GM23338 (cell line): Measurements from ENCODE around the gene SBNO1. TPM values are rescaled to one million over a fixed set of nuclear protein-coding genes. Genes with fewer than 3 reads are reported as not detected.

Experiments used
- ATAC-seq: fragments of 200-7000 bp; cut with Tn5 transposase; 3 replicates; pipeline ENCODE4 v1.9.1; 2020
- DNase-seq: peaks from one replicate; pipeline ENCODE4 v3.0.0-alpha.2; 2015; ENCODE audit warnings: low spot score
- H2AFZ ChIP-seq: fragments of 200-600 bp; sonication (generic); 2 replicates; pipeline ENCODE4 v1.8.0; 2016; ENCODE audit warnings: antibody characterized with exemption, mild to moderate bottlenecking, moderate library complexity
- H3F3A ChIP-seq: fragments of 200-600 bp; sonication (generic); replicated peaks from 2 replicates; pipeline ENCODE4 v1.8.0; 2017; ENCODE audit warnings: antibody characterized with exemption, mixed run types, low read depth
- H3K27ac ChIP-seq: fragments of 200-600 bp; sonication (generic); 2 replicates; pipeline ENCODE4 v1.6.1; 2016; ENCODE audit warnings: low read depth
- H3K27me3 ChIP-seq: fragments of 200-600 bp; sonication (generic); 2 replicates; pipeline ENCODE4 v1.8.0; 2016; ENCODE audit warnings: mild to moderate bottlenecking, mixed run types, moderate library complexity; ENCODE audit not compliant: insufficient read depth
- H3K36me3 ChIP-seq: fragments of 200-600 bp; sonication (generic); 2 replicates; pipeline ENCODE4 v1.8.0; 2016; ENCODE audit warnings: mild to moderate bottlenecking; ENCODE audit not compliant: insufficient read depth
- H3K4me1 ChIP-seq: fragments of 200-600 bp; sonication (generic); 2 replicates; pipeline ENCODE4 v1.8.0; 2016; ENCODE audit warnings: mild to moderate bottlenecking, moderate library complexity; ENCODE audit not compliant: insufficient read depth
- H3K4me2 ChIP-seq: fragments of 200-600 bp; sonication (generic); 2 replicates; pipeline ENCODE4 v1.7.1; 2017; ENCODE audit warnings: mixed run types
- H3K4me3 ChIP-seq: fragments of 200-600 bp; sonication (generic); 2 replicates; pipeline ENCODE4 v1.6.1; 2016; ENCODE audit warnings: mixed run types
- H3K79me2 ChIP-seq: fragments of 200-600 bp; sonication (generic); replicated peaks from 2 replicates; pipeline ENCODE4 v1.8.0; 2017; ENCODE audit warnings: mild to moderate bottlenecking; ENCODE audit not compliant: insufficient read depth
- H3K9me2 ChIP-seq: fragments of 200-600 bp; sonication (generic); 2 replicates; pipeline ENCODE4 v1.8.0; 2017; ENCODE audit not compliant: insufficient read depth
- H4K20me1 ChIP-seq: fragments of 200-600 bp; sonication (generic); replicated peaks from 2 replicates; pipeline ENCODE4 v1.8.0; 2017; ENCODE audit warnings: mild to moderate bottlenecking; ENCODE audit not compliant: insufficient read depth
- H3K27ac Mint-ChIP-seq: 2 replicates; pipeline ENCODE4 v1.8.0; 2020; ENCODE audit warnings: inconsistent platforms, mild to moderate bottlenecking, moderate library complexity, mixed read lengths
- H3K27me3 Mint-ChIP-seq: 3 replicates; pipeline ENCODE4 v1.8.0; 2022; ENCODE audit warnings: low read depth, mild to moderate bottlenecking, moderate library complexity, mixed read lengths, inconsistent platforms; ENCODE audit not compliant: insufficient read depth, poor library complexity
- H3K36me3 Mint-ChIP-seq: 3 replicates; pipeline ENCODE4 v1.8.0; 2021; ENCODE audit warnings: low read depth, mild to moderate bottlenecking, inconsistent platforms, moderate library complexity, mixed read lengths
- H3K4me1 Mint-ChIP-seq: 3 replicates; pipeline ENCODE4 v1.8.0; 2020; ENCODE audit warnings: mild to moderate bottlenecking, inconsistent platforms, mixed read lengths
- H3K4me3 Mint-ChIP-seq: 3 replicates; pipeline ENCODE4 v1.8.0; 2021; ENCODE audit warnings: moderate library complexity, mild to moderate bottlenecking, inconsistent platforms, mixed read lengths
- H3K9me3 Mint-ChIP-seq: 3 replicates; pipeline ENCODE4 v1.8.0; 2020; ENCODE audit warnings: moderate library complexity, mild to moderate bottlenecking, inconsistent platforms, mixed read lengths
- CREB1 ChIP-seq: fragments of 250-450 bp; sonication (Bioruptor Pico); IDR thresholded peaks from 2 replicates; pipeline ENCODE4 v1.5.0; 2020; ENCODE audit warnings: low read depth, mild to moderate bottlenecking, moderate library complexity
- CTCF ChIP-seq, 2 experiments: fragments of 200-600 bp in 1 of 2; sonication (generic) in 1 of 2; conservative IDR thresholded peaks; 2 replicates each; pipeline versions ENCODE4 v1.5.1 to v1.6.1; 2016 to 2017; ENCODE audit warnings: antibody characterized with exemption in 2 of 2, low read depth in 2 of 2, mild to moderate bottlenecking in 2 of 2, moderate library complexity in 1 of 2
- ETS1 ChIP-seq: IDR thresholded peaks from 2 replicates; pipeline ENCODE4 v1.6.1; 2016; ENCODE audit warnings: antibody characterized with exemption
- EZH2phosphoT487 ChIP-seq: fragments of 200-600 bp; sonication (generic); IDR thresholded peaks from one replicate; pipeline ENCODE4 v1.8.1; 2018; ENCODE audit warnings: antibody characterized with exemption; ENCODE audit not compliant: unreplicated experiment
- JUNB ChIP-seq: IDR thresholded peaks from one replicate; pipeline ENCODE4 v1.6.1; 2016; ENCODE audit warnings: antibody characterized with exemption; ENCODE audit not compliant: unreplicated experiment
- STAT1 ChIP-seq: IDR thresholded peaks from one replicate; pipeline ENCODE4 v1.6.1; 2016; ENCODE audit warnings: antibody characterized with exemption; ENCODE audit not compliant: unreplicated experiment
- ZNF114 ChIP-seq: fragments of 250-450 bp; sonication (Bioruptor Pico); IDR thresholded peaks from 2 replicates; pipeline ENCODE4 v1.5.0; 2020; ENCODE audit warnings: mild to moderate bottlenecking, moderate library complexity
- ZNF462 ChIP-seq: fragments of 250-450 bp; sonication (Bioruptor Pico); IDR thresholded peaks from 2 replicates; pipeline ENCODE4 v1.5.0; 2020; ENCODE audit warnings: mild to moderate bottlenecking, moderate library complexity
- polyA plus RNA-seq: library from polyadenylated mRNA; unstranded; fragments of >200 nt; fragmentation: Nextera tagmentation; extraction: Ambion mirVana; gene quantifications from 2 replicates; pipeline ENCODE4 v1.2.1, GENCODE V29; 2016
- total RNA-seq: library from RNA; depleted of rRNA; stranded (reverse); fragments of >200 nt; shearing (Covaris generic); gene quantifications from 2 replicates; pipeline ENCODE4 v1.2.3, GENCODE V29; 2014

SBNO1 gene
- total and polyA plus RNA-seq, 2 experiments from 2014 or later = 34.9 to 49.5 TPM

- TF ChIP-seq CTCF (conservative IDR thresholded peaks at IDR 0.05; ENCODE audit: low read depth in 2 of 2) = no peak
- no peak for TF ChIP-seq STAT1
Measured at GRCh38 chr12:123251403-123252076, 113.1 kb downstream of the SBNO1 start (continued).

- Histone ChIP-seq H4K20me1 (peaks cover 13% of the 10 kb centered on the region), H3K36me3 (0 out of 2 replicates have a peak, but pooled peaks cover 14% of the 10 kb centered on the region), H3K27ac (peak overlapping the region; percentile 76; the same call in 1 of the 2 replicates), H3K79me2 (peaks cover 58% of the 10 kb centered on the region), H2AFZ (no peak overlapping the region), H3F3A (peaks cover 19% of the 10 kb centered on the region; the same call in 1 of the 2 replicates), H3K27me3 (no peaks in the 10 kb centered on the region), H3K4me1 (peaks cover 4% of the 10 kb centered on the region; the same call in 1 of the 2 replicates), H3K9me2 (0 out of 2 replicates have a peak, but pooled peaks cover 3% of the 10 kb centered on the region), H3K4me3 (no peak overlapping the region), H3K4me2 (no peak overlapping the region)
- no peak overlapping the region; the same call in 2 of the 3 replicates for H3K4me3 Mint-ChIP-seq
- H3K4me1 Mint-ChIP-seq = peaks cover 17% of the 10 kb centered on the region
- DNase-seq (peak; percentile 50), ATAC-seq (peak; percentile 50)
- H3K27ac Mint-ChIP-seq = peak overlapping the region; percentile 95
- H3K27me3 Mint-ChIP-seq = no peaks in the 10 kb centered on the region
- peaks cover 40% of the 10 kb centered on the region for H3K9me3 Mint-ChIP-seq
- H3K36me3 Mint-ChIP-seq = peaks cover 79% of the 10 kb centered on the region
- TF ChIP-seq ZNF114 (no peak), CREB1 (CRISPR knock-in tag) (no peak), ZNF462 (CRISPR knock-in tag) (no peak), EZH2phosphoT487 (no peak), ETS1 (no peak), CTCF (conservative IDR thresholded peaks at IDR 0.05; ENCODE audit: low read depth in 2 of 2) (no peak), JUNB (no peak)
Measured at GRCh38 chr12:123250471-123251383, 113.9 kb downstream of the SBNO1 start.
